Activated gamma-delta T cell treated with Interleukin-2 at 50 U/mL for 16 hours (primary cell): ENCODE data around the gene HSBP1L1.
A peak's percentile ranks its signal among the peaks of the same experiment; 100 is the strongest.

Experiments used
- DNase-seq: peaks from one replicate; pipeline ENCODE4 v3.0.0-alpha.2; 2020

The HSBP1L1 gene

GRCh38 chr18:79930020-79930642 is 34.3 kb upstream of the HSBP1L1 start:
- DNase-seq, result no peak

GRCh38 chr18:79931475-79931874 is 33.0 kb upstream of the HSBP1L1 start:
- peak; percentile 0 for DNase-seq

GRCh38 chr18:79932907-79933306 is 31.5 kb upstream of the HSBP1L1 start:
- no peak for DNase-seq

- no peak for DNase-seq
These were observed 30.7 kb upstream of the HSBP1L1 start for GRCh38 chr18:79933765-79934164.

- DNase-seq, result peak; percentile 1
These were observed 29.9 kb upstream of the HSBP1L1 start for GRCh38 chr18:79934311-79935097.

- no peak for DNase-seq
These were observed 29.4 kb upstream of the HSBP1L1 start for GRCh38 chr18:79935098-79935480.

GRCh38 chr18:79935499-79935898 is 28.9 kb upstream of the HSBP1L1 start:
- no peak for DNase-seq

- no peak for DNase-seq
These were observed 28.5 kb upstream of the HSBP1L1 start for GRCh38 chr18:79935925-79936324.

GRCh38 chr18:79936641-79937040 is 27.8 kb upstream of the HSBP1L1 start:
- no peak for DNase-seq

GRCh38 chr18:79937103-79937860 is 27.2 kb upstream of the HSBP1L1 start:
- DNase-seq, result no peak

- DNase-seq, result no peak
These were observed 26.2 kb upstream of the HSBP1L1 start for GRCh38 chr18:79938196-79938595.

GRCh38 chr18:79939096-79939495 is 25.3 kb upstream of the HSBP1L1 start:
- DNase-seq, result no peak

GRCh38 chr18:79940126-79940813 is 24.2 kb upstream of the HSBP1L1 start:
- no peak for DNase-seq

- DNase-seq, result no peak
These were observed 23.5 kb upstream of the HSBP1L1 start for GRCh38 chr18:79940814-79941472.

GRCh38 chr18:79941473-79942119 is 22.8 kb upstream of the HSBP1L1 start:
- DNase-seq, result no peak

GRCh38 chr18:79942211-79942610 is 22.2 kb upstream of the HSBP1L1 start:
- no peak for DNase-seq

- DNase-seq, result no peak
These were observed 21.4 kb upstream of the HSBP1L1 start for GRCh38 chr18:79942786-79943607.

GRCh38 chr18:79943608-79944125 is 20.8 kb upstream of the HSBP1L1 start:
- no peak for DNase-seq

- peak; percentile 3 for DNase-seq
These were observed 20.2 kb upstream of the HSBP1L1 start for GRCh38 chr18:79944126-79944731.

- no peak for DNase-seq
These were observed 19.7 kb upstream of the HSBP1L1 start for GRCh38 chr18:79944746-79945117.
